Measurements from ENCODE around the gene MED12L.

Gene MED12L

DNA sequence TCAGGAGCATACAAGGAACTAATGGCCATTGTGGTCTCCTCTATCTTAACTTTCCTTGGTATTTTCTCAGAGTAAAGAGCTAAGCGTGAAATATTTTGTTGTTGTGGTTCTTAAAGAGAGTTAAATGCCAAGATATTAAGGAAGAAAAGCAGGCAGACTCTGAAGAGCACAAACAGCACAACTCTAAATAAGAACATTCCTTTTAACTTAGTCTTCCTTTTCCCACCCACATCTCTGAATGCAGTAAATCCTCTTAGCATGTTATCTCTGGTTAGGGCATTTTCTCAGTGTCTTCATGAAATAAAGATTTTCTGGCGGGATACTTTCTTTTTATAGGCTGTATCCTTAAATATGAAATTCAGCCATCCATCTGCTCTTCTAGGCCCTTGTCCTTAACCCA, 229.7 kb downstream of the MED12L start:
- ChIA-PET POLR2A (no interaction called here), CTCF (no interaction called here)
- H3K27ac ChIP-seq (ENCODE audit: extremely low read depth, low read depth, low read length): no peak overlapping the region
- TF ChIP-seq OVOL3 (tag by site-specific recombination; IDR thresholded peaks at IDR 0.05): no peak
- TF ChIP-seq MEIS1 (CRISPR knock-in tag; IDR thresholded peaks at IDR 0.05; ENCODE audit: borderline replicate concordance): no peak
- TF ChIP-seq TRIM28 (IDR thresholded peaks at IDR 0.05; ENCODE audit: borderline replicate concordance, low read length): no peak
- TF ChIP-seq ZNF664 (tag by site-specific recombination; IDR thresholded peaks at IDR 0.05): no peak
- TF ChIP-seq, protein P1, sequence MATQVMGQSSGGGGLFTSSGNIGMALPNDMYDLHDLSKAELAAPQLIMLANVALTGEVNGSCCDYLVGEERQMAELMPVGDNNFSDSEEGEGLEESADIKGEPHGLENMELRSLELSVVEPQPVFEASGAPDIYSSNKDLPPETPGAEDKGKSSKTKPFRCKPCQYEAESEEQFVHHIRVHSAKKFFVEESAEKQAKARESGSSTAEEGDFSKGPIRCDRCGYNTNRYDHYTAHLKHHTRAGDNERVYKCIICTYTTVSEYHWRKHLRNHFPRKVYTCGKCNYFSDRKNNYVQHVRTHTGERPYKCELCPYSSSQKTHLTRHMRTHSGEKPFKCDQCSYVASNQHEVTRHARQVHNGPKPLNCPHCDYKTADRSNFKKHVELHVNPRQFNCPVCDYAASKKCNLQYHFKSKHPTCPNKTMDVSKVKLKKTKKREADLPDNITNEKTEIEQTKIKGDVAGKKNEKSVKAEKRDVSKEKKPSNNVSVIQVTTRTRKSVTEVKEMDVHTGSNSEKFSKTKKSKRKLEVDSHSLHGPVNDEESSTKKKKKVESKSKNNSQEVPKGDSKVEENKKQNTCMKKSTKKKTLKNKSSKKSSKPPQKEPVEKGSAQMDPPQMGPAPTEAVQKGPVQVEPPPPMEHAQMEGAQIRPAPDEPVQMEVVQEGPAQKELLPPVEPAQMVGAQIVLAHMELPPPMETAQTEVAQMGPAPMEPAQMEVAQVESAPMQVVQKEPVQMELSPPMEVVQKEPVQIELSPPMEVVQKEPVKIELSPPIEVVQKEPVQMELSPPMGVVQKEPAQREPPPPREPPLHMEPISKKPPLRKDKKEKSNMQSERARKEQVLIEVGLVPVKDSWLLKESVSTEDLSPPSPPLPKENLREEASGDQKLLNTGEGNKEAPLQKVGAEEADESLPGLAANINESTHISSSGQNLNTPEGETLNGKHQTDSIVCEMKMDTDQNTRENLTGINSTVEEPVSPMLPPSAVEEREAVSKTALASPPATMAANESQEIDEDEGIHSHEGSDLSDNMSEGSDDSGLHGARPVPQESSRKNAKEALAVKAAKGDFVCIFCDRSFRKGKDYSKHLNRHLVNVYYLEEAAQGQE (tag by site-specific recombination; IDR thresholded peaks at IDR 0.05): no peak
- TF ChIP-seq, protein P2, sequence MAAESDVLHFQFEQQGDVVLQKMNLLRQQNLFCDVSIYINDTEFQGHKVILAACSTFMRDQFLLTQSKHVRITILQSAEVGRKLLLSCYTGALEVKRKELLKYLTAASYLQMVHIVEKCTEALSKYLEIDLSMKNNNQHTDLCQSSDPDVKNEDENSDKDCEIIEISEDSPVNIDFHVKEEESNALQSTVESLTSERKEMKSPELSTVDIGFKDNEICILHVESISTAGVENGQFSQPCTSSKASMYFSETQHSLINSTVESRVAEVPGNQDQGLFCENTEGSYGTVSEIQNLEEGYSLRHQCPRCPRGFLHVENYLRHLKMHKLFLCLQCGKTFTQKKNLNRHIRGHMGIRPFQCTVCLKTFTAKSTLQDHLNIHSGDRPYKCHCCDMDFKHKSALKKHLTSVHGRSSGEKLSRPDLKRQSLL (tag by site-specific recombination; IDR thresholded peaks at IDR 0.05): no peak
- no peak for TF ChIP-seq ZNF76 (tag by site-specific recombination; IDR thresholded peaks at IDR 0.05; ENCODE audit: borderline replicate concordance, low read depth)
- TF ChIP-seq ZNF707 (tag by site-specific recombination; IDR thresholded peaks at IDR 0.05): no peak
- TF ChIP-seq BCL11A (tag by site-specific recombination; IDR thresholded peaks at IDR 0.05; ENCODE audit: low read depth): no peak
- TF ChIP-seq ZNF112 (tag by site-specific recombination; IDR thresholded peaks at IDR 0.05): no peak
- TF ChIP-seq BCL11B (tag by site-specific recombination; IDR thresholded peaks at IDR 0.05; ENCODE audit: low read depth): no peak
- TF ChIP-seq ZNF350 (tag by site-specific recombination; IDR thresholded peaks at IDR 0.05): no peak
- TF ChIP-seq ZNF114 (tag by site-specific recombination; IDR thresholded peaks at IDR 0.05): no peak
- TF ChIP-seq RBAK (tag by site-specific recombination; IDR thresholded peaks at IDR 0.05): no peak
- no peak for TF ChIP-seq ZNF266 (tag by site-specific recombination; IDR thresholded peaks at IDR 0.05; ENCODE audit: low read depth)
- no peak for TF ChIP-seq KLF10 (tag by site-specific recombination; IDR thresholded peaks at IDR 0.05)
- no peaks in the 10 kb centered on the region for H3K9me3 ChIP-seq (ENCODE audit: control insufficient read depth, insufficient read depth, low read depth, low read length)
- no peaks in the 10 kb centered on the region for H3K4me1 ChIP-seq (ENCODE audit: control insufficient read depth, insufficient read depth, low read length)
- no peaks in the 10 kb centered on the region for H3K36me3 ChIP-seq (ENCODE audit: control insufficient read depth in 2 of 2, insufficient read depth in 1 of 2, low read length in 2 of 2)
- H3K4me3 ChIP-seq (ENCODE audit: low read depth, low read length): no peak overlapping the region; the same call in 1 of the 2 replicates

DNA sequence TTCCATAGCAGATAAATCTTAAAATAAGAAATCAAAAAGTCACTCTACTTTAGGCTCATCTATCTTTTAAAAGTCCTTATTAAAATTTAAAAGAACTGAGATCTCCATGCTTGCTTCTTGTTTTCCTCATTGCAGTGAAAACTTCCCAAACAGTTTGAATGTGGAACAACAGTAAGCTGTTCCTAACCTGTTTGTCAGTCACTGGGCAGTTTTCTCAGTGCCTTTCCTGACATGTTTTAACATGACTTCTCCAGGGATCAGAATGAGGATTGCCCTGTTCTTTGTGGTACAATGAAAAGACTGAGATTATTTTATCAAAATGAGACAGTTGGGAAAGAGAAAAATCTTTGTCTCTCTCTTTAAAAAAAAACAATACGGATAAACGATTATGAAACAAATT, 230.4 kb downstream of the MED12L start:
- TF ChIP-seq ZNF677 (tag by site-specific recombination; IDR thresholded peaks at IDR 0.05): peak; percentile 79; the same call in 1 of the 2 replicates
- no peak for TF ChIP-seq ZNF707 (tag by site-specific recombination; IDR thresholded peaks at IDR 0.05)
- Histone ChIP-seq H3K9me3 (ENCODE audit: control insufficient read depth, insufficient read depth, low read depth, low read length) (no peaks in the 10 kb centered on the region), H3K4me3 (ENCODE audit: low read depth, low read length) (no peak overlapping the region; the same call in 1 of the 2 replicates), H3K36me3 (ENCODE audit: control insufficient read depth in 2 of 2, insufficient read depth in 1 of 2, low read length in 2 of 2) (no peaks in the 10 kb centered on the region), H3K4me1 (ENCODE audit: control insufficient read depth, insufficient read depth, low read length) (no peaks in the 10 kb centered on the region), H3K27ac (ENCODE audit: extremely low read depth, low read depth, low read length) (no peak overlapping the region)
- ChIA-PET CTCF (no interaction called here), POLR2A (no interaction called here)

DNA sequence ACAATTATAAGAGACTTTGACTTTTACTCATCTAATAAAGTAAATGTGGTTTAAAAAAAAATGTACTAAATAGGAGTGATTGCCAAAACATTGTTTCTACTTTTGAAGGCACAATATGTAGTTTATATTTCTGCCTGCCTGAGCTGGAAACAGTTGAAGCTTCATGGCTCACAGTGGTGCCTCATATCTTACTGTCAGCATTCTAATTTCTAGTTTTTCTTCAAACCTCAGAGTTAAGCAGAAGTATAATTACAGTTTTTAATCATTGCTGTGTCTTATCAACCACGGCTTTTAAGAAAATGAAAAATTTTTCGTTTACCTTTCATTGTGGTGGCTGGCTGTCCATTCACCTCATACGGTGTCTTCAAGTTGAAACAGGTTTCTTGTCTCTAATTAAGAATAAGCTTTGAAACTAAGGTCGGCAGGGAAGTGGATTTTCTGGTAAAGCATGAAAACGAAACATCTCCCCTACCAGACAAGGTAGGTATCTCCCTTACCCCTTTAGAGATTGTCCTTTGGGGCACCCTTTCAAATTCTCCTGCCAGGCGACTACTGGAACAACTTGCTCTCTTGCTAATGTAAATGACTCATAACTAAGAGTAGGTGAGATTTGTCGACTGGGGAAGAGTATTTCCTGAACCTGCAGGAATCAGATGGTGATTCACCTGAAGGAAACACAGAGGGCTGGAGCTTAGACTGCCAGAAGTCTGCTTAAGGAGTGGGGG, 231.0 kb downstream of the MED12L start, which contains the start of gene GPR87:
Gene GPR87, minus strand, starts transcription at position 554 of the 725 bp plus-strand sequence. CDS start 16,720 bp downstream, outside the sequence.
- peak within 1 kb of the TSS; percentile 18; the same call in 1 of the 2 replicates for H3K4me3 ChIP-seq (ENCODE audit: low read depth, low read length)
- CTCF ChIA-PET: no interaction called here
- TF ChIP-seq ZXDB (tag by site-specific recombination; IDR thresholded peaks at IDR 0.05): no peak
- no peak for TF ChIP-seq ZNF426 (tag by site-specific recombination; IDR thresholded peaks at IDR 0.05)
- TF ChIP-seq, protein P3, sequence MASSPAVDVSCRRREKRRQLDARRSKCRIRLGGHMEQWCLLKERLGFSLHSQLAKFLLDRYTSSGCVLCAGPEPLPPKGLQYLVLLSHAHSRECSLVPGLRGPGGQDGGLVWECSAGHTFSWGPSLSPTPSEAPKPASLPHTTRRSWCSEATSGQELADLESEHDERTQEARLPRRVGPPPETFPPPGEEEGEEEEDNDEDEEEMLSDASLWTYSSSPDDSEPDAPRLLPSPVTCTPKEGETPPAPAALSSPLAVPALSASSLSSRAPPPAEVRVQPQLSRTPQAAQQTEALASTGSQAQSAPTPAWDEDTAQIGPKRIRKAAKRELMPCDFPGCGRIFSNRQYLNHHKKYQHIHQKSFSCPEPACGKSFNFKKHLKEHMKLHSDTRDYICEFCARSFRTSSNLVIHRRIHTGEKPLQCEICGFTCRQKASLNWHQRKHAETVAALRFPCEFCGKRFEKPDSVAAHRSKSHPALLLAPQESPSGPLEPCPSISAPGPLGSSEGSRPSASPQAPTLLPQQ (tag by site-specific recombination; IDR thresholded peaks at IDR 0.05): no peak
- TF ChIP-seq, protein P4, sequence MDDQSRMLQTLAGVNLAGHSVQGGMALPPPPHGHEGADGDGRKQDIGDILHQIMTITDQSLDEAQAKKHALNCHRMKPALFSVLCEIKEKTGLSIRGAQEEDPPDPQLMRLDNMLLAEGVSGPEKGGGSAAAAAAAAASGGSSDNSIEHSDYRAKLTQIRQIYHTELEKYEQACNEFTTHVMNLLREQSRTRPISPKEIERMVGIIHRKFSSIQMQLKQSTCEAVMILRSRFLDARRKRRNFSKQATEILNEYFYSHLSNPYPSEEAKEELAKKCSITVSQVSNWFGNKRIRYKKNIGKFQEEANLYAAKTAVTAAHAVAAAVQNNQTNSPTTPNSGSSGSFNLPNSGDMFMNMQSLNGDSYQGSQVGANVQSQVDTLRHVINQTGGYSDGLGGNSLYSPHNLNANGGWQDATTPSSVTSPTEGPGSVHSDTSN (CRISPR knock-in tag; IDR thresholded peaks at IDR 0.05): no peak
- 0 out of 2 replicates have a peak, but pooled peaks have one; percentile 19 for TF ChIP-seq PRDM1 (tag by site-specific recombination; IDR thresholded peaks at IDR 0.05)
- no peak for TF ChIP-seq ZNF335 (tag by site-specific recombination; conservative IDR thresholded peaks at IDR 0.05)

More for the DNA sequence above, 231.0 kb downstream of the MED12L start, which contains the start of gene GPR87:
- Histone ChIP-seq H3K27ac (ENCODE audit: extremely low read depth, low read depth, low read length) (no peak within 1 kb of the TSS), H3K9me3 (ENCODE audit: control insufficient read depth, insufficient read depth, low read depth, low read length) (no peaks in the 10 kb centered on the region), H3K4me1 (ENCODE audit: control insufficient read depth, insufficient read depth, low read length) (no peaks in the 10 kb centered on the region), H3K36me3 (ENCODE audit: control insufficient read depth in 2 of 2, insufficient read depth in 1 of 2, low read length in 2 of 2) (no peaks in the 10 kb centered on the region)
- POLR2A ChIA-PET: no interaction called here

All from HEK293 (cell line).